Activated CD4-positive, alpha-beta T cell treated with anti-CD3 and anti-CD28 coated beads, Interleukin-2, amount 10 ng/mL, durations not matched to agents 7 days and 5 days (primary cell): Measurements from ENCODE around the gene YKT6. TPM values are rescaled to one million over a fixed set of nuclear protein-coding genes. Genes with fewer than 3 reads are reported as not detected.

Experiments
- CTCF ChIA-PET: fragments of 350-600 bp; sonication (Branson Sonifier 250); formaldehyde crosslinking; loops from one replicate; lab custom pipeline; 2021; ENCODE audit warnings: antibody characterized with exemption; lab: Charles Lee
- POLR2A ChIA-PET: fragments of 350-600 bp; sonication (Branson Sonifier 250); formaldehyde crosslinking; loops from one replicate; lab custom pipeline; 2021; ENCODE audit warnings: antibody characterized with exemption; lab: Charles Lee
- DNase-seq: peaks from one replicate; pipeline ENCODE4 v3.0.0-alpha.2; 2020
- H3K27ac Mint-ChIP-seq: one replicate; pipeline ENCODE4 v1.8.0; 2021; ENCODE audit warnings: mild to moderate bottlenecking, moderate library complexity, mixed read lengths
- H3K27me3 Mint-ChIP-seq: one replicate; pipeline ENCODE4 v1.8.0; 2021; ENCODE audit warnings: mixed read lengths
- H3K36me3 Mint-ChIP-seq: one replicate; pipeline ENCODE4 v1.8.0; 2021; ENCODE audit warnings: low read depth, mixed read lengths
- H3K4me1 Mint-ChIP-seq: one replicate; pipeline ENCODE4 v1.8.0; 2021; ENCODE audit warnings: mixed read lengths
- H3K4me3 Mint-ChIP-seq: one replicate; pipeline ENCODE4 v1.8.0; 2021; ENCODE audit warnings: mild to moderate bottlenecking, moderate library complexity, mixed read lengths
- H3K9me3 Mint-ChIP-seq: one replicate; pipeline ENCODE4 v1.8.0; 2021; ENCODE audit warnings: mixed read lengths
- total RNA-seq, 2 experiments: library from RNA; stranded (reverse); gene quantifications; one replicate each; pipeline ENCODE4 v1.2.3, GENCODE V29; 2021

YKT6 gene
- total RNA-seq, 2 experiments from 2014 or later: 62.6 to 63.3 TPM

DNA sequence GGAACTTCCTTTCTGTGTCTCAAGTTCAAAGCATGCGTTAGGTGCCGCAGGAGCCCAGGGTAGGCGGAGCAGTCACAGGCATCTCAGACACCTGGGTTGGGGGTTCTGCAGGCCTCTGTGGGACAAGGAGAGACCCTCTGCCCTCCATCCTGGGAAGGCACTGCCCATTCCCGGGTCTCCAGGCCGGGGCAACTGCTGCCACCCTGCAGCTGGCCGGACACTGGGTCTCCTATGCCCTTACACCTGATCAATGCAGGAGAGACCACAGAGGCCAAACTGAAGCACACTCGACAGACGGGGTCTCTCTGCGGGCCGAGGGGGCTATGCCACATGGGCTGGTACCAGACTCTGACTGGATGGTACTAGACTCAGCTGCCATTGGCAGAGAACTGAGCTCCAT lies 36.9 kb downstream of the YKT6 start:
- H3K36me3 Mint-ChIP-seq: no peaks in the 10 kb centered on the region
- H3K27me3 Mint-ChIP-seq: no peaks in the 10 kb centered on the region
- no peak overlapping the region for H3K27ac Mint-ChIP-seq
- ChIA-PET CTCF (interaction anchor here (1.8 kb wide), 1 partner anchor 14 kb away, joined by 5 read pairs; no protein-coding TSS in a partner anchor), POLR2A (no interaction called here)
- DNase-seq: no peak
- H3K9me3 Mint-ChIP-seq: no peaks in the 10 kb centered on the region
- peaks cover 5% of the 10 kb centered on the region for H3K4me1 Mint-ChIP-seq
- H3K4me3 Mint-ChIP-seq: no peak overlapping the region

GRCh38 chr7:44238116-44238695 lies 37.4 kb downstream of the YKT6 start:
- Mint-ChIP-seq H3K4me1 (peaks cover 5% of the 10 kb centered on the region), H3K27me3 (no peaks in the 10 kb centered on the region), H3K27ac (no peak overlapping the region), H3K36me3 (no peaks in the 10 kb centered on the region), H3K4me3 (no peak overlapping the region), H3K9me3 (no peaks in the 10 kb centered on the region)
- DNase-seq: no peak
- CTCF ChIA-PET: interaction anchor here (0.8 to 1.8 kb wide), 2 partner anchors 14 to 296 kb away, joined by 3 to 5 read pairs; no protein-coding TSS in a partner anchor
- POLR2A ChIA-PET: no interaction called here

DNA sequence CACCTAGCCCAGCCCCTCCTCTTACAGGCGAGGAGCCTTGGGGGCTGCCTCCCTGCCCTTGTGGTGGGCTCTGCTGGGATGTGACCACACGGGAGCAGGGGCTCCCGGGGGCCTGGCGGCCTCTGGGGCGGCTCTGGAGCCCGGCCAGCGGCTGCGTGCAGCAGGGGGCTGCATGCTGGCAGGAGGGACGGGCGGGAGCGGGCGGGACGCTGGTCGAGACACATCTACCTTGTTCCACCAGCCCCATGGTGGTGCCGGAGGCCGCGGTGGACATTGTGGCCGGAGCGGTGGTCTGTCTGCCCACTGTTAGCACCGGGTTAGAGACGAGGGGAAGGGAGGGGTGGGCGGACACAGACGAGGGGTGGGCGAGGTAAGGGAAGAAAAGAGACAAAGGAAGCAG lies 38.6 kb downstream of the YKT6 start:
- H3K4me1 Mint-ChIP-seq: peaks cover 5% of the 10 kb centered on the region
- no peak overlapping the region for H3K27ac Mint-ChIP-seq
- H3K27me3 Mint-ChIP-seq: no peaks in the 10 kb centered on the region
- ChIA-PET CTCF (no interaction called here), POLR2A (no interaction called here)
- no peaks in the 10 kb centered on the region for H3K9me3 Mint-ChIP-seq
- H3K36me3 Mint-ChIP-seq: no peaks in the 10 kb centered on the region
- no peak overlapping the region for H3K4me3 Mint-ChIP-seq
- no peak for DNase-seq

DNA sequence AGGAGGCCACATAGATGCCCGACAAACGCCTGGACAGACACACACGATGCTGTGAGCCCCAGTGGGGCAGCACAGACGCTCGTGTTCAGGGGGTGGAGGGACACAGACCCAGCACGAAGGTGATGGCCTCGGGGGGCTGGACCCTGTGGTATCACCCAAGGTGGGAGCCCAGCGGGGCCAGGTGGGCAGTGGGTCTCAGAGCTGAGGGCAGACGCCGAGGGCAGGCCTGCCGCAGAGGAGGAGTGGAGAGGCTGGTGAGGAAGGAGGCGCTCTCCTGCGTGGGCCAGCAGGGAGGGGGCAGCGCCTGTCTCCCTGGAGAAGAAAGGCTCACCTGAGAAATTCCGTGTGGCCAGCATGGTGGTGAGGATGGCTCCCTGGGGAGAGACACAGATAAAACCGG lies 39.6 kb downstream of the YKT6 start:
- ChIA-PET CTCF (interaction anchor here (0.6 to 2.5 kb wide), 11 partner anchors 8 to 325 kb away, joined by 3 to 11 read pairs (median 3); partner anchors contain the start of gene YKT6), POLR2A (no interaction called here)
- no peak overlapping the region for H3K4me3 Mint-ChIP-seq
- H3K4me1 Mint-ChIP-seq: peaks cover 5% of the 10 kb centered on the region
- no peak for DNase-seq
- H3K9me3 Mint-ChIP-seq: no peaks in the 10 kb centered on the region
- H3K36me3 Mint-ChIP-seq: no peaks in the 10 kb centered on the region
- H3K27ac Mint-ChIP-seq: no peak overlapping the region
- H3K27me3 Mint-ChIP-seq: no peaks in the 10 kb centered on the region

DNA sequence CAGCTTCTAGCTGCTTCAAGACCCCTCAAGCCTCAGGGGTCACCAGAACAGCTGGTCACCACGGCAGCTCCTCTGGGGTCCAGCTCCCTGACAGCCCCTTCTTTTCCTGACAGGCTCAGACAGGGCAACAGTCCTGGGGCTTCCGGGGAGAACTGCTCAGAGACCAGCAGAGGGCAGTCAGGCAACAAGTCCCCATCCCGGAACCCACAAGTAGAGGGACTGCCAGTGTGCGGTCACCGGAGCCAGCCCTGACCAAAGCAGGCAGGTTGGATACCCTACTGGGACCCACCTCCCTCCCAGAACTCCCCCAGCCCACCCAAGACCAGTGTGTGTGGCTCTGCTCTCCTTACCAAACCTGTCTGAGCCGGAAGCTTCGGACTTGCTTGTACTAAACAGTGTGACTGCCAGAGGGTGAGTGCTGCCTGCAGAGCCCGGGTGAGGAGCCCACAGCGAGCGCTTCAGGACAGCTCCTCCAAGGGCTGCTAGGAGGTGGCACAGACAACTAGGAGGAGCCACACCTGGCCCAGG lies 40.3 kb downstream of the YKT6 start:
- Mint-ChIP-seq H3K4me1 (peaks cover 5% of the 10 kb centered on the region), H3K27ac (peak overlapping the region; percentile 81), H3K27me3 (no peaks in the 10 kb centered on the region), H3K9me3 (no peaks in the 10 kb centered on the region), H3K4me3 (no peak overlapping the region), H3K36me3 (no peaks in the 10 kb centered on the region)
- POLR2A ChIA-PET: no interaction called here
- CTCF ChIA-PET: interaction anchor here (0.6 to 2.5 kb wide), 12 partner anchors 8 to 324 kb away, joined by 3 to 11 read pairs (median 4); partner anchors contain the start of gene YKT6
- peak; percentile 73 for DNase-seq

GRCh38 chr7:44242091-44242490 lies 41.3 kb downstream of the YKT6 start:
- Mint-ChIP-seq H3K9me3 (no peaks in the 10 kb centered on the region), H3K4me1 (peaks cover 5% of the 10 kb centered on the region), H3K27ac (no peak overlapping the region), H3K27me3 (no peaks in the 10 kb centered on the region), H3K4me3 (no peak overlapping the region), H3K36me3 (no peaks in the 10 kb centered on the region)
- POLR2A ChIA-PET: no interaction called here
- no peak for DNase-seq
- CTCF ChIA-PET: interaction anchor here (1.0 to 2.5 kb wide), 5 partner anchors 16 to 248 kb away, joined by 3 to 11 read pairs (median 4); partner anchors contain the start of genes NUDCD3 and YKT6

DNA sequence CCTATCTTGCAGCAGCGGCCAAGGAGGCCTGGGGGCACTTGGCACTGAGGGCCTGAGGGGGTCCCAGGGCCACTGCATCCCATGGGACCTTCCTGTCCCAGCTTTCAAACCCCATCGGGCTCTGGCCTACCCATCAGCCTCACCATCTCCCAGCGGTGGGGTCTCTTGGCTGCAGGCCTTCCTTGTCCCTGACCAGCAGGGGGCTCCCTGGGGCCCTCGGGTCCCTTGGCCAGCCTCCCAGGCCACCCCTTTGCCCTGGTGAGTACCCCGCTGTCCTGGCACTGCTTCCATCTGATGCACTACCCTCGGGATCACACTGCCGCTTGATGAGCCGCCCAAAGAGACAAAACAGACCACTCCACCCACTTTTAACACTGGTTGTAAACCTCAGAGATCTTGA lies 43.5 kb downstream of the YKT6 start:
- H3K27me3 Mint-ChIP-seq: no peaks in the 10 kb centered on the region
- no peaks in the 10 kb centered on the region for H3K36me3 Mint-ChIP-seq
- no peak overlapping the region for H3K4me3 Mint-ChIP-seq
- CTCF ChIA-PET: interaction anchor here (1.2 to 1.6 kb wide), 3 partner anchors 12 to 322 kb away, joined by 3 read pairs; no protein-coding TSS in a partner anchor
- POLR2A ChIA-PET: no interaction called here
- peak; percentile 33 for DNase-seq
- no peak overlapping the region for H3K27ac Mint-ChIP-seq
- H3K9me3 Mint-ChIP-seq: no peaks in the 10 kb centered on the region
- peaks cover 5% of the 10 kb centered on the region for H3K4me1 Mint-ChIP-seq

GRCh38 chr7:44246396-44247113 lies 45.8 kb downstream of the YKT6 start:
- Mint-ChIP-seq H3K27me3 (no peaks in the 10 kb centered on the region), H3K9me3 (no peaks in the 10 kb centered on the region), H3K27ac (no peak overlapping the region), H3K4me3 (no peak overlapping the region), H3K4me1 (no peaks in the 10 kb centered on the region), H3K36me3 (no peaks in the 10 kb centered on the region)
- CTCF ChIA-PET: interaction anchor here (0.6 kb wide), 1 partner anchor 10 kb away, joined by 3 read pairs; no protein-coding TSS in a partner anchor
- no peak for DNase-seq
- POLR2A ChIA-PET: no interaction called here

DNA sequence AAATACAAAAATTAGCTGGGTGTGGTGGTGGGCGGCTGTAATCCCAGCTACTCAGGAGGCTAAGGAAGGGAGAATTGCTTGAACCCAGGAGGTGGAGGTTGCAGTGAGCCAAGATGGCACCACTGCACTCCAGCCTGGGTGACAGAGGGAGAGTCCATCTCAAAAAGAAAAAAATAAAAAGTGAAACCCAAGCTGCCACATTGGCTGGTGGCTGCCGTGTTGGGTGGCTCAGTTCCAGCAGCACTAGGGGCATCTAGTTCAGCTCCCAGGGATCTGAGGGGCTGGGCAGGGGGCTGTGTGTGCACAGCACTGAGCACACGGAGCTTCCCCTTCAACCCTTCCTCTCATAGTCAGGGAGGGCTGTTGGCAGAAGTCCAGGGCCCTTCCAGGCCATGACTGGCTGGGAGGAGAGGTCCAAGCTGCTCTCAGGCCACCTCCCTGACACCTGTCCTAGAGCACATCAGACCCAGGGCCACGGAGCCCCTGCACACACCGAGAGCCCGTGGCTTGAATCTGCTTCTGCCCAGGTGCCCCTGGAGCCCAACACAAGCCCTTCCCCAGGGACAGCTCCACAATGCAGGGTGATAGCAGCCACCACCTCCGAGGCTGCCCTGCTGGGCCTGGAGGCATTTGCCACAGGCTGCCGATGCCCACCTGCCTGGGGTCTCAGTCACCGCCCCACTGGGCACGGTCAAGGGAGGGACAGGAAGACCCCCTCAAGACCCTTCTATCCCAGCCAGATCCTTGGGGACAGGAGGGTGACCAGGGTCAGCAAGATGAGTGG lies 47.3 kb downstream of the YKT6 start:
- Mint-ChIP-seq H3K36me3 (no peaks in the 10 kb centered on the region), H3K4me3 (no peak overlapping the region), H3K4me1 (no peaks in the 10 kb centered on the region), H3K27ac (no peak overlapping the region), H3K27me3 (no peaks in the 10 kb centered on the region), H3K9me3 (no peaks in the 10 kb centered on the region)
- CTCF ChIA-PET: interaction anchor here (1.5 kb wide), 1 partner anchor 10 kb away, joined by 3 read pairs; no protein-coding TSS in a partner anchor
- no peak for DNase-seq
- POLR2A ChIA-PET: no interaction called here

DNA sequence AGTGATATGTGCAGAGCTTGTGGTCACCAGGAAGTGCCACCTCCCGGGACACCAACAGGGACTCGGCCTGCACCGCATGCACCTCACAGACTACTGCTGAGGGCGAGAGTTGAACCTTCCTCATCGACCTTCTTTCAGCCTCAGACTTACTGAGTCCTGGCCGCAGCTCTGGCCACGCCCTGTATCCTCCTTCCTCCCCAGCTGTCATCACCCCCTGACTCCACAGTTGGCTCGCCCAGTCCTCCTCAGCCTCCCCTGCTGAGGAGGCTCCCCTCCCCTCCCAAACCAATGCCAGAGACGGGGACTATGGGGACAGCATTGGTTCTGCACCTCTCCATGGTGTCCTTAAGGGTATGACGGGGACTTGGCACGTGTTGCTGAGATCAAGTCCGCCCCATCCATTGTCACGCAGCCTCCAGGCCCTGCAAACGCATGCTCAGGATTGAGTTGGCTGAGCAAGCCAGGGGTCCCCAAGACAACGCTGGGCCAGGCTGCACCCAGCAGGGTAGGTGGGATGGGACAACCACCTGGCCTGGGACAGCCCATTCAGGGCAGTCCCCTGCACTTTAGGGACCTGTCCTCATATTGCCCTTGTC lies 49.0 kb downstream of the YKT6 start:
- no peaks in the 10 kb centered on the region for H3K4me1 Mint-ChIP-seq
- no peak for DNase-seq
- ChIA-PET POLR2A (no interaction called here), CTCF (interaction anchor here (0.9 to 1.0 kb wide), 2 partner anchors 9 to 316 kb away, joined by 3 to 4 read pairs; no protein-coding TSS in a partner anchor)
- no peak overlapping the region for H3K4me3 Mint-ChIP-seq
- H3K27ac Mint-ChIP-seq: no peak overlapping the region
- no peaks in the 10 kb centered on the region for H3K9me3 Mint-ChIP-seq
- no peaks in the 10 kb centered on the region for H3K36me3 Mint-ChIP-seq
- no peaks in the 10 kb centered on the region for H3K27me3 Mint-ChIP-seq

GRCh38 chr7:44251269-44251668 lies 50.5 kb downstream of the YKT6 start:
- POLR2A ChIA-PET: no interaction called here
- Mint-ChIP-seq H3K27me3 (no peaks in the 10 kb centered on the region), H3K9me3 (no peaks in the 10 kb centered on the region), H3K4me3 (no peak overlapping the region), H3K36me3 (no peaks in the 10 kb centered on the region), H3K27ac (no peak overlapping the region), H3K4me1 (no peaks in the 10 kb centered on the region)
- CTCF ChIA-PET: interaction anchor here (0.6 to 1.1 kb wide), 2 partner anchors 10 to 180 kb away, joined by 4 read pairs; no protein-coding TSS in a partner anchor
- no peak for DNase-seq

GRCh38 chr7:44251881-44252280 lies 51.1 kb downstream of the YKT6 start:
- no peaks in the 10 kb centered on the region for H3K27me3 Mint-ChIP-seq
- H3K36me3 Mint-ChIP-seq: no peaks in the 10 kb centered on the region
- ChIA-PET CTCF (no interaction called here), POLR2A (no interaction called here)
- no peak for DNase-seq
- H3K9me3 Mint-ChIP-seq: no peaks in the 10 kb centered on the region
- H3K27ac Mint-ChIP-seq: no peak overlapping the region
- no peak overlapping the region for H3K4me3 Mint-ChIP-seq
- no peaks in the 10 kb centered on the region for H3K4me1 Mint-ChIP-seq
